Measurements from ENCODE around the gene KRTAP10-5. TPM values are rescaled to one million over a fixed set of nuclear protein-coding genes. Genes with fewer than 3 reads are reported as not detected.

The KRTAP10-5 gene
- total RNA-seq, 1 donor from 2014 or later = not detected

DNA sequence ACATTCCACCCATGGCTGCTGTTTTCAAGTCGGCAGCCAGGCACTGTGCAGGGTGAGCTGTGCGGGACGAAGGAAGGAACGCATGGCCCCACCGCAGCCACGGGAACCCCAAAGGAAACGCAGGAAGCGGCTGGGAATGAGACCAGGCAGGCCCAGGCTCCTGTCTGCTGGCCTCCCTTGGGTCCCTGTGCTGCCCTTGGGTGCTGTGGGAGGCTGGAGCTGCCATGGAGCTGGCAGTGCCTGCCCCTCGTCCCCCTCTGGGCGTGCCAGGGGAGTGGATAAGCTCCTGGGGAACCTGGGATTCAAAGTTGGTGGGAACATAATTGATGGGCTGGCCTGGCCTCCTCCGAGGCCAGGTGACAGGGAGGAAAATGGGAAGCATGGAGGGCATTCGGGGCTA is 12.1 kb downstream of the KRTAP10-5 start:
- intact Hi-C loops (cut with DNase I) = no loop called here
- H3K4me1 ChIP-seq = no peaks in the 10 kb centered on the region
- H3K27ac ChIP-seq = no peak overlapping the region
- H3K4me3 ChIP-seq = no peak overlapping the region
- TF ChIP-seq, protein P1, sequence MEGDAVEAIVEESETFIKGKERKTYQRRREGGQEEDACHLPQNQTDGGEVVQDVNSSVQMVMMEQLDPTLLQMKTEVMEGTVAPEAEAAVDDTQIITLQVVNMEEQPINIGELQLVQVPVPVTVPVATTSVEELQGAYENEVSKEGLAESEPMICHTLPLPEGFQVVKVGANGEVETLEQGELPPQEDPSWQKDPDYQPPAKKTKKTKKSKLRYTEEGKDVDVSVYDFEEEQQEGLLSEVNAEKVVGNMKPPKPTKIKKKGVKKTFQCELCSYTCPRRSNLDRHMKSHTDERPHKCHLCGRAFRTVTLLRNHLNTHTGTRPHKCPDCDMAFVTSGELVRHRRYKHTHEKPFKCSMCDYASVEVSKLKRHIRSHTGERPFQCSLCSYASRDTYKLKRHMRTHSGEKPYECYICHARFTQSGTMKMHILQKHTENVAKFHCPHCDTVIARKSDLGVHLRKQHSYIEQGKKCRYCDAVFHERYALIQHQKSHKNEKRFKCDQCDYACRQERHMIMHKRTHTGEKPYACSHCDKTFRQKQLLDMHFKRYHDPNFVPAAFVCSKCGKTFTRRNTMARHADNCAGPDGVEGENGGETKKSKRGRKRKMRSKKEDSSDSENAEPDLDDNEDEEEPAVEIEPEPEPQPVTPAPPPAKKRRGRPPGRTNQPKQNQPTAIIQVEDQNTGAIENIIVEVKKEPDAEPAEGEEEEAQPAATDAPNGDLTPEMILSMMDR (IDR thresholded peaks at IDR 0.05) = no peak
- H3K27me3 ChIP-seq (ENCODE audit: low read depth) = peaks cover 5% of the 10 kb centered on the region
- peaks cover 7% of the 10 kb centered on the region for H3K9me3 ChIP-seq
- H3K36me3 ChIP-seq = no peaks in the 10 kb centered on the region
- DNase-seq (peak; percentile 35), ATAC-seq (no peak)

DNA sequence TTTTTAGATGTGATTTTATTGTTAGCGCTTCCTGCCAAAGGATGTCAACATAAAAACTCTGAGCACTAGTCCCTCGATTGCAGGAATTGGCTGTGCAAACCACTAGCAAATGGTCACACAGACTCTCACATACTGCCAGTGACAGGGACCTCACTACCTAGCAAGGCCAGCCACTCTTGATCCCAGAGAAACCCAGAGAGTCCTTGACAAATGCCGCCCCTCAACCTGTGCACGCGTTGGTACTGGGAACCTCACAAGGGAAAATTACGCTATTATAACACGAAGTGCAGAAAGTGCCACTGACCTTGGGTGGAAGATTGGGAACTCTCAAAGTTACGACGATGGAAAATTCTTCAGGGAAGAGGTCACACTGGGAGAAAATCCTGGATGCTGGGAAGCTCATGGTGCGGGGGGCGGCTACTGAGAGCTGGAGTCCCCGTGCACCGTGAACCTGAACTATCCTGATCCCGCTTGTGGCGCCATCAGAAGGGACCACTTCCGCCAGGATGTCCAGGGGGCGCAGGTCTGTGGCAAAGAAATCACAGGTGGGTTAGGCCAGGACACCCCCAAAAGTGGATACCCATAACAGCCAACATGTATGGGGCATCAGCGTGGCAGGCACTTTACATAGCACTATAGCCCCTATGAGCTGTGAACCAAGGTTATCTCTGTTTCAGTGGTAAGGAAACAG is 12.8 kb downstream of the KRTAP10-5 start:
- H3K9me3 ChIP-seq = peaks cover 7% of the 10 kb centered on the region
- H3K4me3 ChIP-seq = no peak overlapping the region
- ATAC-seq (no peak), DNase-seq (peak; percentile 35)
- TF ChIP-seq, protein P1 (IDR thresholded peaks at IDR 0.05) = no peak
- H3K36me3 ChIP-seq = no peaks in the 10 kb centered on the region
- H3K27ac ChIP-seq = no peak overlapping the region
- H3K4me1 ChIP-seq = no peaks in the 10 kb centered on the region
- peaks cover 5% of the 10 kb centered on the region for H3K27me3 ChIP-seq (ENCODE audit: low read depth)
- intact Hi-C loops (cut with DNase I) = no loop called here

DNA sequence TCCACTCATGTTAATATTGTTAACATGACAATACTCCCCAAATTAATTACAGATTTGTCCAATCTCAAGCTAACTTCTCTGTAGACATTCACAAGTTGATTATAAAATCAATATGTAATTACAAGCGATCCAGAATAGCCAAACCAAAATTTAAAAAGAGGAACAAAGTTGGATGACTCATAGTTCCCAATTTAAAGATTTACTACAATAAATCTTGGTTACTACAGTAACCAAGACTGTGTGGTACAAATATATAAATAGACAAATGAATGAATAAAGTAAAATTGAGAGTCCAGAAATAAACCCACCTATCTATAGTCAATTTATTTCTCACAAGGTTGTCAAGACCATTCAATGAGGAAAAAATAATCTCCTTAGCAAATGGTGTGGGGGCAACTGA is 14.0 kb downstream of the KRTAP10-5 start:
- intact Hi-C loops (cut with DNase I) = no loop called here
- Histone ChIP-seq H3K4me3 (no peak overlapping the region), H3K9me3 (peaks cover 7% of the 10 kb centered on the region), H3K4me1 (no peaks in the 10 kb centered on the region), H3K27me3 (ENCODE audit: low read depth) (peaks cover 5% of the 10 kb centered on the region), H3K27ac (no peak overlapping the region), H3K36me3 (no peaks in the 10 kb centered on the region)
- peak in 1 of 2 donors; percentile 35 for ATAC-seq
- TF ChIP-seq, protein P1 (IDR thresholded peaks at IDR 0.05) = no peak
- DNase-seq = no peak

DNA sequence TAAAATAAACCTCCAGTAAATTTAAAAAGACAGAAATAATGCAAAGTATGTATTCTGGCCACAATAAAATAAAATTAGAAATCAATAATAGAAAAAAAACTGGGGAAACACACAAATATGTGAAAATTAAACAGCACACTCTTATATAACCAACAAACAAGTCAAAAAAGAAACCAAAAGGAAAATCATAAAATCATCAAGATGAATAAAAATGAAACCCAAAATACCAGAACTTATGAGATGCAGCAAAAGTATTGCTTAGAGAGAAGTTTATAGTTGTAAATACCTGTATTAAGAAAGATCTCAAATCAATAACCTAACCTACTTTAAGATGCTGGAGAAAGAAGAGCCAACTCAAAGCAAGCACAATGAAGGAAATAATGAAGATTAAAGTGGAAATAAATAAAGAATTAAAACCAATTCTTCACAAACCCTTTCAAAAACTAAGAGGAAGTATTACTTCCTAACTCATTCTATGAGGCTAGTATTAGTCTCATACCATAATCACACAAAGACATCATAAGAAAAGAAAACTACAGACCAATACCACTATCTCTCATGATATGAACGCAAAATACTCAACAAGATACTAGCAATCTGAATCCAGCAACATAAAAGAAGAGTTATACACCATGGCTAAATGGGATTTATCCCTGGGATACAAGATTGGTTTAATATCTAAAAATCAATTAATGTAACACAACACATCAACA is 15.4 kb downstream of the KRTAP10-5 start:
- Histone ChIP-seq H3K4me1 (no peaks in the 10 kb centered on the region), H3K36me3 (no peaks in the 10 kb centered on the region), H3K9me3 (no peaks in the 10 kb centered on the region), H3K4me3 (no peak overlapping the region), H3K27ac (no peak overlapping the region), H3K27me3 (ENCODE audit: low read depth) (peaks cover 5% of the 10 kb centered on the region)
- ATAC-seq = no peak
- intact Hi-C loops (cut with DNase I) = no loop called here
- no peak for DNase-seq
- TF ChIP-seq, protein P1 (IDR thresholded peaks at IDR 0.05) = no peak

DNA sequence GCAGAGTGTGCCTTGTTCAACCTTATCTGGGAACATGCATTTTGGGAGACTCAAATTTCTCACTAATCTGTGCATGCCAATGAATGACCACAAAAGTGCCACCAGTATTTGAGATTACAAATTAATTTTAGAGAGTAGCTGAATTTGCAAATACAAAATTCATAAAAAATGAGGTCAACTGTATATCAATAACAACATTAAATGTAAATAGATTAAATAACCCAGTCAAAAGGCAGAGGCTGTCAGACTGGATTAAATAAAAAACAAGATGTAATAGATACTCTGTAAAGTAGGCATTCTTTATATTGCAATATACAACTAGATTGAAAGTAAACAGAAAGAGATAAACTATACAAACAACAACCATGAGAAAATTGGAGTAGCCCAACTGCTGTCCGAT is 16.3 kb downstream of the KRTAP10-5 start:
- intact Hi-C loops (cut with DNase I) = no loop called here

More for the DNA sequence above, 16.3 kb downstream of the KRTAP10-5 start:
- Histone ChIP-seq H3K36me3 (no peaks in the 10 kb centered on the region), H3K27me3 (ENCODE audit: low read depth) (peaks cover 8% of the 10 kb centered on the region), H3K4me3 (no peak overlapping the region), H3K27ac (no peak overlapping the region), H3K4me1 (no peaks in the 10 kb centered on the region), H3K9me3 (no peaks in the 10 kb centered on the region)
- ATAC-seq (no peak), DNase-seq (no peak)
- TF ChIP-seq, protein P1 (IDR thresholded peaks at IDR 0.05) = no peak
